Activated B cell treated with CpG ODN at 0.5 μM for 24 hours (primary cell): ENCODE measurements around the gene APBA2. TPM values are rescaled to one million over a fixed set of nuclear protein-coding genes. Genes with fewer than 3 reads are reported as not detected.

Experiments
- ATAC-seq: fragments of 200-7000 bp; cut with Tn5 transposase; one replicate; pipeline ENCODE4 v1.10.0; 2021; ENCODE audit warnings: low read depth, mild to moderate bottlenecking, moderate library complexity
- CTCF ChIA-PET: fragments of 350-600 bp; sonication (Branson Sonifier 250); formaldehyde crosslinking; loops from one replicate; lab custom pipeline; 2021; ENCODE audit warnings: antibody characterized with exemption; lab: Charles Lee
- POLR2A ChIA-PET: fragments of 350-600 bp; sonication (Branson Sonifier 250); formaldehyde crosslinking; loops from one replicate; lab custom pipeline; 2021; ENCODE audit warnings: antibody characterized with exemption; lab: Charles Lee
- DNase-seq: peaks from one replicate; pipeline ENCODE4 v3.0.0; 2022
- H3K27ac Mint-ChIP-seq: one replicate; pipeline ENCODE4 v1.8.0; 2020; ENCODE audit warnings: mixed read lengths
- H3K27me3 Mint-ChIP-seq: one replicate; pipeline ENCODE4 v1.8.0; 2021; ENCODE audit warnings: mixed read lengths
- H3K36me3 Mint-ChIP-seq: one replicate; pipeline ENCODE4 v1.8.0; 2021; ENCODE audit warnings: low read depth, mixed read lengths
- H3K4me1 Mint-ChIP-seq: one replicate; pipeline ENCODE4 v1.8.0; 2021; ENCODE audit warnings: mixed read lengths
- H3K4me3 Mint-ChIP-seq: one replicate; pipeline ENCODE4 v1.8.0; 2020; ENCODE audit warnings: mild to moderate bottlenecking, mixed read lengths
- H3K9me3 Mint-ChIP-seq: one replicate; pipeline ENCODE4 v1.8.0; 2020; ENCODE audit warnings: mixed read lengths
- CTCF ChIP-seq: fragments of 200-600 bp; IDR thresholded peaks from one replicate; pipeline ENCODE4 v1.8.0; 2022; ENCODE audit warnings: antibody characterized with exemption, mild to moderate bottlenecking
- intact Hi-C: fragments of 100-400 bp; cut with micrococcal nuclease; formaldehyde crosslinking; loops from one replicate; pipeline ENCODE4 v1.15.1; 2024
- total RNA-seq: library from RNA; stranded (reverse); gene quantifications from 2 replicates; pipeline ENCODE4 v1.2.3, GENCODE V29; 2022

APBA2 gene
- total RNA-seq, 1 donor from 2014 or later, result not detected

- no peak for TF ChIP-seq CTCF
- Mint-ChIP-seq H3K27ac (no peak overlapping the region), H3K27me3 (no peaks in the 10 kb centered on the region), H3K4me3 (no peak overlapping the region), H3K9me3 (no peaks in the 10 kb centered on the region), H3K4me1 (no peaks in the 10 kb centered on the region), H3K36me3 (no peaks in the 10 kb centered on the region)
- POLR2A ChIA-PET, result no interaction called here
- no peak for DNase-seq
- no peak for ATAC-seq
- CTCF ChIA-PET, result no interaction called here
- intact Hi-C loops, result no loop called here
Measured at GRCh38 chr15:28904541-28905315, 19.0 kb downstream of the APBA2 start.

GRCh38 chr15:28907338-28907960 lies 21.7 kb downstream of the APBA2 start:
- no peak for ATAC-seq
- ChIA-PET POLR2A (no interaction called here), CTCF (no interaction called here)
- intact Hi-C loops, result no loop called here
- Mint-ChIP-seq H3K4me1 (no peaks in the 10 kb centered on the region), H3K27ac (no peak overlapping the region), H3K27me3 (no peaks in the 10 kb centered on the region), H3K36me3 (no peaks in the 10 kb centered on the region), H3K9me3 (no peaks in the 10 kb centered on the region), H3K4me3 (no peak overlapping the region)
- no peak for TF ChIP-seq CTCF
- DNase-seq, result no peak

GRCh38 chr15:28909958-28910500 lies 24.3 kb downstream of the APBA2 start:
- no peak for TF ChIP-seq CTCF
- Mint-ChIP-seq H3K27ac (no peak overlapping the region), H3K9me3 (no peaks in the 10 kb centered on the region), H3K4me3 (no peak overlapping the region), H3K27me3 (no peaks in the 10 kb centered on the region), H3K4me1 (no peaks in the 10 kb centered on the region), H3K36me3 (no peaks in the 10 kb centered on the region)
- DNase-seq (no peak), ATAC-seq (no peak)
- CTCF ChIA-PET, result no interaction called here
- POLR2A ChIA-PET, result no interaction called here
- intact Hi-C loops, result no loop called here

GRCh38 chr15:28911310-28911931 lies 25.6 kb downstream of the APBA2 start:
- DNase-seq (no peak), ATAC-seq (no peak)
- no peak for TF ChIP-seq CTCF
- no peaks in the 10 kb centered on the region for H3K9me3 Mint-ChIP-seq
- H3K4me3 Mint-ChIP-seq, result no peak overlapping the region
- intact Hi-C loops, result no loop called here
- no peaks in the 10 kb centered on the region for H3K36me3 Mint-ChIP-seq
- POLR2A ChIA-PET, result no interaction called here
- H3K4me1 Mint-ChIP-seq, result no peaks in the 10 kb centered on the region
- no peak overlapping the region for H3K27ac Mint-ChIP-seq
- no peaks in the 10 kb centered on the region for H3K27me3 Mint-ChIP-seq
- CTCF ChIA-PET, result no interaction called here

GRCh38 chr15:28912422-28912821 lies 26.6 kb downstream of the APBA2 start:
- intact Hi-C loops, result no loop called here
- DNase-seq, result no peak
- POLR2A ChIA-PET, result no interaction called here
- no peak overlapping the region for H3K27ac Mint-ChIP-seq
- no peaks in the 10 kb centered on the region for H3K4me1 Mint-ChIP-seq
- no peak for ATAC-seq
- no peaks in the 10 kb centered on the region for H3K9me3 Mint-ChIP-seq
- H3K36me3 Mint-ChIP-seq, result no peaks in the 10 kb centered on the region
- H3K4me3 Mint-ChIP-seq, result no peak overlapping the region
- H3K27me3 Mint-ChIP-seq, result no peaks in the 10 kb centered on the region
- CTCF ChIA-PET, result no interaction called here
- no peak for TF ChIP-seq CTCF
